ENCODE results near the gene C20orf204.
A peak's percentile ranks its signal among the peaks of the same experiment; 100 is the strongest.

DNA sequence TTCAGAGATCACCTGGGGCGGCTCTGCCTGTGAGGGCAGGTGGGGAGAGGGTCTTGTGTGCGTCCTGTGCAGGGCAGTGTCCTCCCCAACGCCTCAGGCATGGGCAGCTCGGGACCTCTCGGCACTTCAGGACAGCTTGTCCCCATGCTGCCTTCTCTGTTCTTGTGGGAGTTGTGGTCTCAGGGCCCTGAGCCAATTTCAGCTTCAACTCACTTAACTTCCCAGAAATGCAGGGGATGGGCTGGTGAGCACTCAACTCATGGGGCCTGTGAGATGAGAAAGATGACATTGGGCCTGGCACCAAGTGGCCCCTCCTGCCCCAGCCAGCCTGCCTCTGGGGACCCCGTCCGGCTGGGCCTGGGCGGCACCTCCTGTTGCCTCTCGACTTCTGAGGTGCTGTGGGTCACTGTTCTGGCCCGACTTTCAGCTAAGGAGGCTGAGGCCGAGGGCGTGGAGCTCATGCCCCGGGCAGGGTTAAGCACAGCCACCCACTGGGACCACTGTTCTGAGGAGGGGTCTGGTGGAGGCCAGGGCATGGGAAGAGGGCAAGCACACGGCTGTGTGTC lies 36.6 kb downstream of the C20orf204 start:
- TF ChIP-seq FOXP2 (optimal IDR thresholded peaks at IDR 0.05; ENCODE audit: control extremely low read depth, extremely low read length, insufficient read depth) (no peak), POLR2AphosphoS5 (IDR thresholded peaks at IDR 0.05; ENCODE audit: borderline replicate concordance, low read depth, low read length) (0 out of 2 replicates have a peak, but pooled peaks have one; percentile 6)
